Activated naive CD4-positive, alpha-beta T cell treated with anti-CD3 and anti-CD28 coated beads, Interleukin-2, amount 10 ng/mL, durations not matched to agents 5 hours and 36 hours (primary cell): ENCODE data around the gene LCE1B. TPM values are rescaled to one million over a fixed set of nuclear protein-coding genes. Genes with fewer than 3 reads are reported as not detected.

Experiments used
- total RNA-seq, 2 experiments: library from RNA; stranded (reverse); gene quantifications; one replicate each; pipeline ENCODE4 v1.2.3, GENCODE V29; 2021

The LCE1B gene
- total RNA-seq, result not detected

GRCh38 chr1:152811671-152812070, at the start of gene LCE1B:
Gene LCE1B, plus strand, starts transcription at chr1:152811971. Its CDS starts 476 bp downstream, at chr1:152812447.

GRCh38 chr1:152774875-152775274, 36.9 kb upstream of the LCE1B start, which contains the start of gene LCE1F:
Gene LCE1F, plus strand, starts transcription at chr1:152775140. Its CDS starts 1,232 bp downstream, at chr1:152776372.

DNA sequence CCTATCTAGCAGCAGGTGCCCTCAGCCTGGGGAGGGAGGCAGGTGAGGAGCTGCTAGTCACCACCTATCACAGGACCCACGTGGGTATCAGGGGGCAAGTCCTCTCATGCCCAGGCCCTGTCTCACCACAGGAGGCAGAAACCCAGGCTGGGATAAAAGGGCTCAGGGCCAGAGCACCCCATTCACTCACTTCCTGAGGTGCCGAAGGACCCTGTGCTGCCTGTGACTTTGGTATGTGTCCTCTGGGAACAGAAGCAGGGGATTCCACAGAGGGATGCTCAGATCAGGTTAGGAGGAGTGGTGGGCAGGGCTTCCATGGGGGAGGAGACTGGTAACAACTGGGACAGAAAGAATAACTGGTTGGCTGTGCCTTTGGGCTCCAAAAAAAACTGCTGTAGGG, 25.7 kb upstream of the LCE1B start, which contains the start of gene LCE1E:
LCE1E (plus strand) TSS at position 181 of the 400 bp plus-strand sequence. CDS start 1,043 bp downstream, outside the sequence.

GRCh38 chr1:152796421-152796820, 15.3 kb upstream of the LCE1B start, which contains the start of gene LCE1D:
Gene LCE1D, plus strand, starts transcription at chr1:152796721. Its CDS starts 1,074 bp downstream, at chr1:152797795.

DNA sequence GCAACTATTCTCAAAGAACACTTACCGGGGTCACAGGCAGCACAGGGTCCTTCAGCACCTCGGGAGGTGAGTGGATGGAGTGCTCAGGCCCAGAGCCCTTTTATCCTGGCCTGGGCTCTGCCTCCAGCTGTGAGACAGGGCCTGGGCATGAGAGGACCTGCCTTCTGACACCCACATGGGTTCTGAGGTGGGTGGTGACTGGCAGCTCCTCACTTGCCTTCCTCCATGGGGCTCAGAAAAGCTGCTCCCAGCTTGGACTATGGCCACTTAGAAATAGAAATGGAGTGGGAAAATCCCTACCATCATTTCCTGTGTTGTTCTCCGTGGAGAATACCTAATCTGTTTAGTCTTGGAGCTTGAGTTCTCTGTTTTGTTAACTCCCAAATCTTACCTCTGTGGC, 5.2 kb upstream of the LCE1B start, which contains the start of gene LCE1C:
LCE1C (minus strand) TSS at position 76 of the 400 bp plus-strand sequence. CDS start 1,173 bp downstream, outside the sequence.

GRCh38 chr1:152827173-152827572, 15.4 kb downstream of the LCE1B start, which contains the start of gene LCE1A:
Gene LCE1A, plus strand, starts transcription at chr1:152827473. Its CDS starts 0 bp downstream, at chr1:152827473.

GRCh38 chr1:152842556-152842955, 30.8 kb downstream of the LCE1B start, which contains the start of gene LCE6A:
Gene LCE6A, plus strand, starts transcription at chr1:152842856. Its CDS starts 665 bp downstream, at chr1:152843521.

GRCh38 chr1:152859696-152860095, 47.9 kb downstream of the LCE1B start, which contains the start of gene LCE7A:
Gene LCE7A, plus strand, starts transcription at chr1:152859996. Its CDS starts 702 bp downstream, at chr1:152860698.

Other genes starting within 250 kb of the LCE1B start
- not detected for gene LCE3E, start 245.2 kb upstream of the LCE1B start, total RNA-seq
- gene LCE3D, start 231.5 kb upstream of the LCE1B start, total RNA-seq, result not detected
- not detected for gene LCE3C, start 211.7 kb upstream of the LCE1B start, total RNA-seq
- not detected for gene LCE3B, start 198.2 kb upstream of the LCE1B start, total RNA-seq
- gene LCE3A, start 188.9 kb upstream of the LCE1B start, total RNA-seq, result not detected
- not detected for gene LCE2D, start 148.6 kb upstream of the LCE1B start, total RNA-seq
- gene LCE2C, start 136.7 kb upstream of the LCE1B start, total RNA-seq, result not detected
- gene LCE2B, start 125.8 kb upstream of the LCE1B start, total RNA-seq, result not detected
- gene LCE2A, start 113.6 kb upstream of the LCE1B start, total RNA-seq, result not detected
- not detected for gene LCE4A, start 103.8 kb upstream of the LCE1B start, total RNA-seq
- gene KPRP, start 53.9 kb upstream of the LCE1B start, total RNA-seq, result not detected
- not detected for gene LCE1F, start 36.8 kb upstream of the LCE1B start, total RNA-seq
- gene LCE1E, start 25.7 kb upstream of the LCE1B start, total RNA-seq, result not detected
- gene LCE1D, start 15.2 kb upstream of the LCE1B start, total RNA-seq, result not detected
- gene LCE1C, start 5.3 kb upstream of the LCE1B start, total RNA-seq, result not detected
- gene LCE1A, start 15.5 kb downstream of the LCE1B start, total RNA-seq, result not detected
- gene LCE6A, start 30.9 kb downstream of the LCE1B start, total RNA-seq, result not detected
- gene LCE7A, start 48.0 kb downstream of the LCE1B start, total RNA-seq, result not detected
- not detected for gene SMCP, start 66.4 kb downstream of the LCE1B start, total RNA-seq
- gene IVL, start 96.6 kb downstream of the LCE1B start, total RNA-seq, result not detected
- not detected for gene SPRR5, start 135.2 kb downstream of the LCE1B start, total RNA-seq
- gene SPRR4, start 158.7 kb downstream of the LCE1B start, total RNA-seq, result not detected
- gene SPRR1A, start 172.1 kb downstream of the LCE1B start, total RNA-seq, result not detected
- not detected for gene SPRR3, start 189.8 kb downstream of the LCE1B start, total RNA-seq
- gene SPRR1B, start 219.2 kb downstream of the LCE1B start, total RNA-seq, result not detected
- gene SPRR2D, start 229.1 kb downstream of the LCE1B start, total RNA-seq, result not detected
- not detected for gene SPRR2A, start 245.5 kb downstream of the LCE1B start, total RNA-seq